NK-92 (cell line): ENCODE measurements around the gene RNU6-9.

Experiments
- DNase-seq: peaks from one replicate; lab custom pipeline; 2025; ENCODE audit not compliant: unreplicated experiment; lab: John Stamatoyannopoulos, UW

The RNU6-9 gene

DNA sequence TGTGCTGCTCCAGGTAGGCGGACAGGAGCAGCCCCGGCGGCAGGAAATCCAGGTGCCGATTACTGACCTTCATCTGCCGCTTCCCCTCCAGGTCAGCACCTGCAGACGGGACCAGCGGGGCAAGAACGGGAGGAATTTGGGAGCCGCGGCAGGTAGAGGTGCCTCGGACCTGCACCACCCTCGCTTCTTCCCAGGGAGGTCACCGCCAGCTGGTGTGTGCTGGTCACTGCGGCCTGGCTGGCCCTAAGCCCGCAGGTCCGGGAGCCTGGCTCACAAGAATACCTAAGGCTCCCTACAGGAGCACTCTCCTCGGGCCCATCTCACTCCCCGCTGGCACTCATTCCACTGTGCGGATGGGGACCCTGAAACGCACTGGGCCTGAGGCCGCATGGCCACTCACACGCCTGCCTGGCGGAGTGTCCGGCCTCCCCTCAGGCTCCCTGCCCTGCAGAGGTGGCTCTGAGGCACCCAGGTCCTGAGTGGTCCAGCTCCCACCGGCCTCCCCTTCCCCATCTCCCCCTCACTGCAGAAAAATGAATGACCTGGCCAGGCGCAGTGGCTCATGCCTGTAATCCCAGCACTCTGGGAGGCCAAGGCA lies 4.3 kb downstream of the RNU6-9 start:
- no peak for DNase-seq

DNA sequence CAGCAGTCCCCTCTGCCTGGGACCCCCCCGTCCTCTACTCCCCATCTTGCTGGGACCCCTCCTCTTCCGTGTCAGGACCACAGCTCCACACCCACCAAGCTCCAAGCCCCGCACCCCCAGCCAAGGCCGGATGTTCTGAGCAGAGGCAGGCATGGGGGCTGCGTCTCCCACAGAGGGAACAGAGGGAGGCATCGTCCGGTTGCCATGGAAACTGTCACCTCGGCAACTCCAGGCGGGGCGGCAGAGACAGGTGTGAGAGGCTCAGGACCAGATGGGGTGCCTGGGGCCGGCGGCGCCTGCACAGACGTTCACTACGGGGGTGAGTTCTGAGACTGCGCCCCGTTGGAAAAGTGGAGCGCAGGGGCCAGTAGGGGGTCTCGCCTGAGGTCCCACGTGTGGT lies 5.4 kb downstream of the RNU6-9 start:
- no peak for DNase-seq

DNA sequence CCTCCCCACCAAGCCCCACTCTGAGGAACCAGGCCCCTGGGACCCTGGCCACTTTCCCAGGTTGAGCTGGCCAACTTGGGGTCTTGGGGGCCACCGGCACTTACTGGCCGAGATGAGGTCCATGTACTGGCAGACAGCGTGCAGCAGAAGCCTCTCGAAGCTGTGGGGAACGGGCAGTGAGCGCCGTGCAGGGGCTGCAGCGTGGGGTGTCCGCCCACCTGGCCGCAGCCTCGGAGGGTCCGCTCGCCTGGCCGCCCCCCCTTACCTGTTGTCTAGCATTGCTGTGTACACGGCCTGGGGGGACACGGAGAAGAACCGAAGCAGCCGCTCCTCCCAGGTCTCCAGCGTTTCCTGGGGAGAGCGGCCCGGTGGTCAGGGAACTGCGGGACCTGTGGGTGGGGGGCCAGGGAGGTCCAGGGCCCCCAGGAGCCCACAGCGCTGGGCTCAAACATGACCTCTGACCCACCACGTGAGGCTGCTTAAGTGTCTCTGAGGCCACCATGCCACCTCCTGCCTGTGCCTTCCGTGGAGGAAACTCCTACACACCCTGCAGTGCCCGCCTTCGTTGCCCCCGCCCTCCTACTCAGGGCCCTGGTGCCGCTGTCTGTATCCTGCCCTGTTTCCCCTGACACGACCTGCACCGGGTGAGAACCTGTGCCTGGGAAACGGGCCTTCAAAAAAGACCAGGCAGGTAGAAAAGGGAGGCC lies 6.2 kb downstream of the RNU6-9 start:
- no peak for DNase-seq

DNA sequence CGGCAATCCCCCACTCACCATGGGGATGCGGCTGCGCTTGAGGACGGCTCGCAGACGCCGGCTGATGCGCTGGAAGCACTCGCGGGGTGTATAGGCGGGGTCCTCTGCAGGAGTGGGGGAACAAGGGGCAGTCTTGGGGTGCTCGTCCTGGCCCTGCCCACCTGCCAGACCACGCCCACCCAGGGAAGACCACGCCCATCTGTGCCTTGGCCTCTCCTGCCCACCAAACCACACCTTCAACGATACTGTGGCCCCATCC lies 6.7 kb downstream of the RNU6-9 start:
- DNase-seq, result no peak

DNA sequence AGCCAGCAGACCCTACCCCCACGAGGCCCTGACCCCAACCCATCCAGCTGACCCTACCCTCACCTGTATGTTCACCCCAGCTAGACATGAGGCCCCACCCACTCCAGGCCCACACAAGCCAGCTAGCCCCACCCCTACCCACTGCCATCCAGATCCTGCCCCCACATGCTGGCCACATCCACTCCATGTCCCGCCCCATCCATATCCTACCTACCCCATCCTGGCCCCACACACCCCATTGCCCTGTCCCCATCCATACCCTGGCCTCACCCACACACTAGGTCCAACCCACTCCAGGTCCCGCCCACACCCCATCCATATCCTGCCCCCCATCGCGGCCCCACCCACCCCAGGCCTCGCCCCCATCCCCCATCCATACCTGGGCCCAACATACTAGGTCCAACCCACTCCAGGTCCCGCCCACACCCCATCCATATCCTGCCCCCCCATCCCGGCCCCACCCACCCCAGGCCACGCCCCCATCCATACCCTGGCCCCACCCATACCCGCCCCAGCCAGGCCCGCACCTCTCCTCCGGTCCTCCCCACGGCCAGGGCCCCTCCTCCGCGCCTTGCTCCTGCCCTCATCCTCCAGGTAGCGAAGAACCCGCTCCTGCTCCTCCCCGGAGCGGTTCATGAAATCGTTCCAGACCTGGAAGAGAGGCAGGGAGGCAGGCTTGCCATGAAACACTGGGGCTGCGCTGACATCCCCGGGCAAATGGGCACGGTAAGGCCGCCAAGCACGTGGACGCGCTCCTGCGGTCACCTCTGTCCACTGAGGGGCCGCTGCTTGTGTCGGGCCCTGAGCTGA lies 7.2 kb downstream of the RNU6-9 start:
- DNase-seq, result no peak

DNA sequence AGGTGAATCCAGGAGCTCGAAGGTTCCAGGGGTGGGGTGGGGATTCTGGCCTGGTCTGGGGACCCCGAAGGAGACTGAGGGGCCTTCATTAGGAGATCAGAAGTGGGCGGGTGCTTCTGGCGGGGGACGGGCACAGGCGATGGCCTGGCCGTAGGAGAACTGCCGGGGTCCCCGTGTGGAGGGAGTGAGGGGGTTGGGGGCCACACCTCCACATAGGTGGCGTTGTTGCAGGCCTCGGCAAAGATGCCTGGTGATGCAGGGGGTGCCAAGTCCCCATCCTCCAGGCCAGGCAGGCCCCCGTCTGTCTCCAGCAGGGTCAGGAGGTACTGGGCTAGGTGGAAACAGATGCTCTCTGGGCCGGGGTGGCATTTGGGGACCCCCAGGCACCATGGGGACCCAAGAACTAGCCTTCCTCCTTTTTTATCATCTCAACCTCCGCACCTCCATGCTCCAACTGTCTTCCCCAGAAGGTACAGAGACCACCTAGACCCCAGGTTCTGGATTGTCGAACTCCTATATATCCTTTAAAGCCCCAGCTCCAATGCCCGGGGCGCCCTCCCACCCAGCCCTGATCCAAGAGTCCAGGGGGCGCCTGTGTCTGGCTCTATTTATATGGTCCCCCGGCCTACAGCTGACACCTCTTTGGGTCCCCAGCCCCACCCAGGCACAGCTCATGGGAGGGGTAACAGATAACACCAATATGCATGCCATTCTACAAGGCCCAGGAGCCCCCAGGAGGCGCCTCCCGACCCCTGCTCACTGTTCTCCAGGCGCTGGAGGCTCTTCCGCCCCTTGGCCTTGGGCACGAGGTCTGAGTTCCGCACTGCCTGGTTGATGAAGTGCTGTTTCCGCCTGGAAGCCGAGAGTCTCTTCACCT lies 8.2 kb downstream of the RNU6-9 start:
- no peak for DNase-seq

DNA sequence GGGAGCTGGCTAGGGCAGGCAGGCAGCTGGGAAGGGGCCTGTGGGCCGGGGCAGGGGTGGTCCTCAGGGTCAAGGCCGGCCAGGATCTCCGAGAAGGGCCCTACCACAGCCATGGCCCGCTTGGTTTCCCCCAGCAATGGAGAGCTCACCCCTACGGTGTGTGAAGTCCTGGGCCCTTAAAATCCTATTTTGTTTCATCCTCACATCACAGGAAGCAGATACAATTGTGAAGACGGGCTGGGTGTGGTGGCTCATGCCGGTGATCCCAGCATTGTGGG lies 8.7 kb downstream of the RNU6-9 start:
- DNase-seq, result no peak

DNA sequence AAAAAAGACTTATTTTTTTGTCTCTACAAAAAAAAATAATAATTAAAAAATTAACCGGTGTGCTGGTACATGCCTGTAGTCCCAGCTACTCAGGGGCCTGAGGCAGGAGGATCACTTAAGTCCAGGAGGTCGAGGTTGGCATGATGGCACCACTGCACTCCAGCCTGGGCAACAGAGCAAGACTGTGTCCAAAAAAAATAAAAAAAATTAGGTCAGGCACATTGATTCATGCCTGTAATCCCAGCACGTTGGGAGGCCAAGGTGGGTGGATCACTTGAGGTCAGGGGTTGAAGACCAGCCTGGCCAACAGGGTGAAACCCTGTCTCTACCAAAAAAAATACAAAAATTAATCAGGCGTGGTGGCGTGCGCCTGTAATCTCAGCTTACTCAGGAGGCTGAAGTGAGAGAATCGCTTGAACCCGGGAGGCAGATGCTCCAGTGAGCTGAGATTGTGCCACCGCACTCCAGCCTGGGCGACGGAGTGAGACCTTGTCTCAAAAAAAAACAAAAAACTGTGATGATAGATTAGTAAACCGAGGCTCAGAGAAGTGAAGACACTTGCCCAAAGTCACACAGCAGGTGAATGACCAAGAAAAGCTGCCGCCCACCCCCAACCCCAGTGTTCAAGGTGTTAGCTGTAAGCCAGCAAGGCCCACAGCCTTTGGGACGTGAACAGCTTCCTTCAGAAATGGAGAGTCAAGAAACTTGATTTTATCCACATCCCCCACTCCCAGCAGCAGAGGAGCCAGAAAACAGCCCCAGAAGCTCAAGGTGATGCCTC lies 9.4 kb downstream of the RNU6-9 start:
- DNase-seq, result no peak

DNA sequence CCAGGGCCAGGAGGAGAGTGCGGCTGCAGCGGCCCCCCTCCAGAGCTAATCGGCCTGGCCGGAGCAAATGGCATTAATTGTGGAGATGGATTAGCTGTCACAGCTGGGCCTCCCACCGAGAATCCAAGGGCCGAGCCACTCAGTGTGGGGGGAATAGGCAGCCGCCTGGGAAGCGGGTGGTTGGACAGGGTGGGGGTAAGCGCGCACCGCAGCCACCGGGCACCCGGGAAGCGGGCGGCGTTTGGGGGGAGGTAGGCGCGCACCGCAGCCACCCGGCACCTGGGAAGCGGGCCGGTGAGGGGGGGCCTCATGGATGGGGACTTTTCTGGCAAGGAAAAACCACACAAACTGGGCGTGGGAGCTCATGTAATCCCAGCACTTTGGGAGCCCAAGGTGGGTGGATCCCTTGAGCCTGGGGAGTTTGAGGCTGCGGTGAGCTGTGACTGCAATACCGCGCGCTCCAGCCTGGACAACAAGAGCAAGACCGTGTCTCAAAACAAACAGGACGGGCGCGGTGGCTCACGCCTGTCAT lies 10.0 kb downstream of the RNU6-9 start:
- no peak for DNase-seq

DNA sequence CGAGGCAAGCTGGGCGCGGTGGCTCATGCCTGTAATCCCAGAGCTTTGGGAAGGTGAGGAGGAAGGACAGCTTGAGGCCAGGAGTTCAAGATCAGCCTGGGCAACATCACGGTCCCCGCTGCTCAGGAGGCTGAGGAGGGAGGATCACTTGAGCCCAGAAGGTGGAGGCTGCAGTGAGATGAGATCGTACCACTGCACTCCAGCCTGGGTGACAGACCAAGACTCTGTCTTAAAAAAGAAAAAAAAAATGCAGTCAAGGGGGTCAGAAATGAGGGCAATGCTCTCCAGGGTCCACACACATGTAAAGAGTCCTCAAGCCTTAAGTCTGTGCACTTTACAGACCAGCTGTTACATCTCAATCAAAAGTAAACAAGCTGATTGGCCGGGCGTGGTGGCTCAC lies 11.3 kb downstream of the RNU6-9 start:
- DNase-seq, result no peak

DNA sequence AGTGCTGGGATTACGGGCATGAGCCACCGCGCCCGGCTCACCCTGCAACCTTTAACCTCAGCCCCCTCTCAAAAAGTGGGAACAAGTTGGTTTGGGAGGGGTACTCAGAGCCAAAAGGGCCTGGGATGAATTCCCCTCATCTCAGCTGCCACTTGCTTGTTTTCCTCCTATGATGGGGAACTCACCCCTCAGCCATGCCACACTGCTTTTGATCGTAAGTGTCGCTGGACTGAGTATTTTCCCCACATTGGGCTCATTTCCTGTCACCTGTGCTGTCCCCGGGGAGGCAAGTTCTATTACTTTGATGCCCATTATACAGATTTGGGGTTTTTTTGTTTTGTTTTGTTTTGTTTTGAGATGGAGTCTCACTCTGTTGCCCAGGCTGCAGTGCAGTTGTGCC lies 13.2 kb downstream of the RNU6-9 start:
- no peak for DNase-seq

DNA sequence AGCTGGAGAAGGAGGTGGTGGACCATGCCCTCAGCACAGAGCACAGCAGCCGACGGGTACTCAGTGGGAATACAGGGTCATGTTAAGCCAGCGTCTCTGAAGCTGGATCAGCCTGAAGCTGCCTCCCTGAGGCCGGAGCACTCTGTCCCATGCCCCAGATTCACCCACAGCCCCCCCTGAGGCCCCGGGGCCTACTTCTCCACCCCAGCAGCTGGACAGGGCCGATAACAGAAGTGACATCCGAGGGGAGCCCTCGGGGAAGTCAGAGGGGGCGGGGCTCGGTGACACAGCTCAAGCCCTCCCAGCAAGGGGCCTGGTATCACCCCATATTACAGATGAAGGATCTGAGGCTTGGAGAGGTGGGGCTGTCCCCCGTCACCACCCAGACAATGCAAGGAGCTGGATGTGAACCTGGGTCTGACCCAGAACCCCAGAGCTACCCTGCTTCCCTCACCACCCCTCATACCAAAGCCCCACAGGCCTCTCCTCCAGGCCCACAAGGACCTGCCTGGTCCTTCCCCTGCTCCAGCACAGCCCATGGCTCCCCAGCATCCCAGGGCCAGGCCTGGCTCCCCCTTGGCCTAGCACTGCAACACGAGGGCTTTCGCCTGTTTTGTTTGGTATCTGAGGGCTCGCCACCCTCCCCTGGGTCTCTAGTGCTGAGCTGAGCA lies 14.0 kb downstream of the RNU6-9 start:
- no peak for DNase-seq

DNA sequence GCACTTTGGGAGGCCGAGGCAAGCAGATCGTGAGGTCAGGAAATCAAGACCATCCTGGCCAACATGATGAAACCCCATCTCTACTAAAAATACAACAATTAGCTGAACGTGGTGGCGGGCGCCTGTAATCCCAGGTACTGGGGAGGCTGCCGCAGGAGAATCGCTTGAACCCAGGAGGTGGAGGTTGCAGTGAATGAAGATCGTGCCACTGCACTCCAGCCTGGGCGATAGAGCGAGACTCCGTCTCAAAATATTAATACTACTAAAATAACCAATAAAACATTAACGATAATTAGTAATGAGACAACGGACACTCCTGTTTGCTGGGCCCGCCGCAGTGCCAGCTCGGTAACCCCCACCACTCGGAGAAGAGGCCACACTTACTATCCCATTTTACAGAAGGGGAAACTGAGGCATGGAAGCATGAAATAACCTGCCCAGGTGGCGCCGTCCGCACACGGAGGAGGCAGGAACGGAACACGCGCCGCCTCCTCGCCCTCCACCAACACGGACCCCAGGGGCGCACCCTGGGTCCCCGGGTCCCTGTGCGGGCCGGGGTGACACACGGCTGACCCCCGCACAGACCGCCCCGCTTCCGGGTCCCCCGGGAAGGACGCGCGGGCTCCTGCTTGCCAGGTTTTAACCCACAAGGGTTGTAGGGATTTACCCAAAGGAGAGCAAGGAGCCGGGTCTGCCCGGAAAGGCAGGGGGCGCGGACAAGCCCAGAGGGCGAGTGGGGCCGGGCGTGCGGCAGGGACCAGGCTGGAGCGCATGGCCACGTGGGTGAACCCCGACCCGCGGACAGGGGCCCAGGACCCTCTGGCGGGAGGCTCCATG lies 18.1 kb downstream of the RNU6-9 start:
- no peak for DNase-seq

DNA sequence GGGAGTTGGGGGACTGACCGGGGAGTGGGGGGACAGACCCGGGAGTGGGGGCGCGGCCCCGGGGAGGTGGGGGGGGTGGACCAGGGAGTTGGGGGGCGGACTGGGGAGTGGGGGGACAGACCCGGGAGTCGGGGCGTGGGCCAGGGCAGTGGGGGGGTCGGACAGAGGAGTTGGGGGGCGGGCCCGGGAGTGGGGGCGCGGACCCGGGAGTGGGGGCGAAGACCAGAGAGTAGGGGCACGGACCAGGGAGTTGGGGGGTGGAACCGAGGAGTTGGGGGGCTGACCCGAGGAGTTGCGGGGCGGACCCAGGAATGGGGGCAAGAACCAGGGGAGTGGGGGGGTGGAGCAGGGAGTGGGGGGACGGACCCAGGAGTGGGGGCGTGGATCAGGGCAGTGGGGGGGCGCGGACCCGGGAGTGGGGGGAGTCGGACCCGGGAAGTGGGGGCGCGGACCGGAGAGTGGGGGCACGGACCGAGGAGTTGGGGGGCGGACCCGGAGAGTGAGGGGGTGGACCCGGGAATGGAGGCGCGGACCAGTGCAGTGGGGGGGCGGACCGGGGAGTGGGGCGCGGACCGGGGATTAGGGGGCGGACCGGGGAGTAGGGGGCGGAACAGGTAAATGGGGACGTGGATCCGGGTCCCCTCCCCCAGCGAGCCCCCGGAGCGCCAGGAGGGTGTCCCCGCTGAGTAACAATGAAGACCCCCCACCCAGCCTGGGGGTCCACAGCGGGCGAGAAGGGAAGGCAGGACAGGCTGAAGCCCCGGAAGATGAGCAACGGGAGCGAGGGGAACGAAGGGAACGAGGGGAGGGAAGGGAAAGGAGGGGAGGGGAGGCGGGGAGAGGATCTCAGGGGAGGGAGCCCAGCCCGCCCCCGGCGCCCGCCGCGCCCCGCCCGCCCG lies 19.1 kb downstream of the RNU6-9 start:
- DNase-seq, result no peak

DNA sequence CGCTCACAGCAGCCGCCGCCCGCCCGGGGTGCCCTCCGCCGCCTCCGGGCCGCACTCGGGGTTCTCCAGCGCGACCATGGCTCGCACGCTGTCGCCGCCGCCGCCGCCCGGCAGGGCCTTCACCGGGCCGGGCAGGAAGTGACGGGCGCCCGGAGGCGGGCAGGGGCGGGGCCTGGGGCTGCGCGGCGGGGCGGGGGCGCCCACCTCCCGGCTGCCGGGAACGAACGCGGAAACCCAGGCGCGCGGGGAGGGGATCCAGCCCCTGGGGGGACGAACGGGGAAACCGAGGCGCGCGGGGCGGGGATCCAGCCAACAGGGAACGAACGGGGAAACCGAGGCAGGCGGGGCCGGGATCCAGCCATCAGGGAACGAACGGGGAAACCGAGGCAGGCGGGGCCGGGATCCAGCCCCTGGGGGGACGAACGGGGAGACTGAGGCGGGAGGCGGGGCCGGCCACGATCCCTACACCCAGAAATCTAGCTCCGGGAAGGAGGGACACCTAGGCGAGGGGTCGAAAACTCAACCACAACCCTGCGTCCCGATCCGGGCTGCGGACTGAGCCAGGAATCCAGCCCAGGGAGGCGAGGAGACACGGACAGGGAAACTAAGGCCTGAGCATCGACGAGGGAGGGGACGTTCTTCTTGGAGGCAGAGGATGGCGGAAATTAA lies 19.9 kb downstream of the RNU6-9 start, which contains the start of gene R3HDM4:
Gene R3HDM4, minus strand, starts transcription at position 140 of the 669 bp plus-strand sequence. Its CDS starts 62 bp downstream, at position 78.
- DNase-seq, result no peak

DNA sequence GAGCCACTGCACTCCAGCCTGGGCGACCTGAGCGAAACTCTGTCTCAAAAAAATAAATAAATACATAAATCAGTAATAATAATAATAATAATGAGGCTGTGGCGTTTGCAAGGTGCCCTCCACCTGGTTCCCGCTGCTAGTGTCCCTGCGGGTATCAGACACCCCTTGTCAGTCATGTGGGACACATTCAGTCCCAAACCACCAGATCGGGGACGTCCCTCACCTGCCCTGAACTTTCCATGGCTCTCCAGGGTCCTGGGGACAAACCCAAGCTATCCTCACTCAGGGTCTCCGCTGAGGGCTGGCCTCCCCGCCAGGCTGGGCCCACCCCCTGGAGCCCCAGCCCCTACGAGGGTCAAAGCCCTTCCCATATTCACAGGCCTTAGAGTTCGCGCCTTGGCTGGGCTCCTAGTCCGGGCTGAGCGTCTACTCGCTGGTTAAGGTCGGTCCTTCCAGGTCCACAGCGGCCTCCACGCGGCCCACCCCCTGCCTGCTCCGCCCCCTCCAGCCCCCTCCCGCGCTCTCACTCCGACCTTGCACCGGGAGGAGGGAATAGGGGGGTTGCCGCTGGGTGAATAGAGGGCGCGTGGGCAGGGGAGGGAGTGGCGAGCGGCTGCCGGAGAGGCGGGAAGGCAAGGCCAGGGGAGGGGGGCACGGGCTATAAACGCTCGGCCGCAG lies 23.5 kb downstream of the RNU6-9 start:
- no peak for DNase-seq
